ENCODE data around the gene DDR2.
A peak's percentile ranks its signal among the peaks of the same experiment; 100 is the strongest.

DDR2 gene

GRCh38 chr1:162631546-162632191 is 595 bp upstream of the DDR2 start:
- FAIRE-seq, result peak; percentile 97

DNA sequence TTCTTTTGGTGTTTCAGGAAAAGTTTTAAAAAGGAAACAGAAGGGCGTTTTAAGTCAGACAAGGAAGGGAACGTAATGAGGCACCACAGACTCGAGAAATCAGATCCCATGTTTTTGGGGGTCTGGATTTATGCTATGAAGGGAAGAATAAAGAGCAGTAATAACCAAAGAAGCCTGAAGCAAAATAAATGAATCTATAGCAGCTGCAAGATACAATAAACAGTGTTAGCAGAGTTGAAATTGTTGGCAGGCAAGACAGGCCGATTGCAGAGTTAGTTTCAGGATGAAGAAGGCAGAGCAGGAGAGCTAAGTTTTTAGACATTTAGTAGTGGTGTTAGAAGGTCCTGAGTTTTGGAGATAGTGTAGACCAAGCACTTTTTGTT is 425 bp downstream of the DDR2 start:
- no peak for FAIRE-seq

DNA sequence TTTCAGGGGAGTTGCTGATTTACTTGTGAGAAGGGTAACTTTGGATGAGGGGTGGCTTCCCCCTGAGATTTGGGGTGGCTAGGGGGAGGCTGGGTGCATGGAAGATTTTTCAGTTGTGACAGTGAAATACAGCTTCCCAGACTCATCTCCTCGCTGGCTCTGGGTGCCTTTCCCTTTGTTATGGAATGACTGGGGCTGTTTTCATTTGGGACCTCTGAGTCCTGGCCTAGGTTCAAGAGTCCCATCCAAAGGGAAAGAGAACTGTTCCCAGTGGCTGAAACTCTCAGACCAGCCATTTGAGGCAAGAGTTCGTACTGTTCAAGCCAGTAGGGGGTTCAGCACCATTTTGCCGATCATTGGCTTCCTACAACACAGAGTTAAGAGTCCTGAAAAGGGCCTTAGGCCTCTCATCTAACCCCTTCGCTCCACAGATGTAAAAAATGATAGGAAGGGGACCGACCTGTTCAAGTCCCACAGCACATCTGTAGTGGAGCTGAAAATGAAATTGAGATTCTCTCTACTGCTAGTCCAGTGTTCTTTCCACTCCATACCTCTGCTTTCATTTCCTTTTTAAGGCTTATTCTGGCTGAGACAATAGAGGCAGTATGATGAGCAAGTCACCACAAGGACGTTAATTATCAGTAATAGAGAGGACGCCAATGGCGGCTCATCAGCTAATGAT is 958 bp downstream of the DDR2 start:
- no peak for FAIRE-seq

DNA sequence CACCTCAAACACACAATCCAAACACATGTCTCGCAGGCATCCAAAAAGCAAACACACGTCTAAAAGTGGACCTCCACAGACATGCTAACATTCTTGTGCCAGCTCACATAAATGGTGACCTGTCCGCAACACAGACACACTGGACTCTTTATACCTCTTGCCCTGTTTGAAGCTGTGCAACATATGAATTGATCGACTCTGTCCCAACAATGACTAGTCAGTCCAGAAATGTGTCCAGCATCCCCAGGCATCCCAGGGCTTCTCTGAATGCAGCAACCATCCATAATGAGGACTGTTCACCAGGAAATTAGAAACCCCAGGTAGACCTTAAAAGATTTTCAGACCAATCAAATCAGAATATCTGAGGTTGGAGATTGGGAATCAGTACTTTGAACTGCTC is 3.2 kb downstream of the DDR2 start:
- FAIRE-seq, result no peak

DNA sequence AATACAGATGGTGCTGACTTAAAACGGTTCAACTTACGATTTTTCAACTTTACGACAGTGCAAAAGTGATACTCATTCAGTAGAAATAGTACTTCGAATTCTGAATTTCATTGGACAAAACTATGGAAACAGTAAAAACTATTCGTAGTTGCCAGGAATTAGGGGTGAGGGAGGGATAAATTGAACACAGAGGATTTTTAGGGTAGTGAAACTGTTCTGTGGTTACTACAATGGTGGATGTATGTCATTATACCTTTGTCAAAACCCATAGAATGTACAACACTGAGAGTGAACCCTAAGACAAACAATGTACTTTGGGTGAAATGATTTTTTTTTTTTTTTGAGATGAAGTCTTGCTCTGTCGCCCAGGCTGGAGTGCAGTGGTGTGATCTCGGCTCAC is 7.5 kb downstream of the DDR2 start:
- FAIRE-seq, result no peak

- no peak for FAIRE-seq
Measured at GRCh38 chr1:162641114-162641513, 8.8 kb downstream of the DDR2 start.

DNA sequence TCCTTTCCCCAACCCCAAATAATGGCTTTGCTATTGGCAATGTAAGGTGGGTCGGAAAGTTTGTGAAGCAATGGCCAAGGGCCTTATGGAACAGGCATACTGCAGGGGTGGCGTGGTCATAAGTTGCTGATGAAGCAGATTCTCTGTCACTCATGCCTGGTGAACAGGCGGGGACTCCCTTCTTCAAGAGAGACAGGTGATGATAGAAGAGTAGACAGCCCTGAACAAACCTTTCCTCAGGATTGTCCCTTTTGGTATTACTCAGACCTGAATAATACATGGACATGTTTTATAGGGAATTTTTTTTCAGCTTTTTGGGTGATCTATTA is 12.7 kb downstream of the DDR2 start:
- no peak for FAIRE-seq

GRCh38 chr1:162645666-162646065 is 13.4 kb downstream of the DDR2 start:
- FAIRE-seq, result no peak

- FAIRE-seq, result no peak
Measured at GRCh38 chr1:162649583-162649982, 17.3 kb downstream of the DDR2 start.

DNA sequence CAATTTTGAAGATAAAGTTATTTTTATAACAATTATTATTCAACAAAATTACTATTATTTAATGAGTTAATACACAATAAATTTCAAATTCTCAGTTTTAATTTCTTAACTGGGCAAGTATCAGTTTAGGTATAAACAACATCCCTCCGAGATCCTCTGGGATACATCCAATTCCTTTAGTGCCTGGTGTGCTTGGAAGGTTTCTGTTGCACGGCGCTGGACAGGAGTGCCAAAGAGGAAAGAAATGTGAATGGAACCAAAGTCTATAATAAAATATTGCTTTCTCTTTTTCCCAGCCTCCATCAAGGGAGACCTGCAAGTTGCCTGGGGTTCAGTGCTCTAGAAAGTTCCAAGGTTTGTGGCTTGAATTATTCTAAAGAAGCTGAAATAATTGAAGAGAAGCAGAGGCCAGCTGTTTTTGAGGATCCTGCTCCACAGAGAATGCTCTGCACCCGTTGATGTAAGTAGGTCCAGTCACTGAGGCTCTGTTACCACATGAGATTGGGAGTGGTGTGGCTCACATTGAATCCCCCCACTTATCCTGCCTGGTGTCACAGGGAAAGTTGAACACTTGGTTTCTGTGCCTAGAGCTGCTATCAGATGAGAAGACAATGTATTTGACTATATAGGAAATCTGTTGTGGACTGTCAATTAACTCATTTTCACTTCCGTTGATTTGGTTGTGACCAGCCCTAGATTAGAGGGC is 22.8 kb downstream of the DDR2 start:
- FAIRE-seq, result no peak

- FAIRE-seq, result no peak
Measured at GRCh38 chr1:162656266-162656665, 24.0 kb downstream of the DDR2 start.

GRCh38 chr1:162660574-162660973 is 28.3 kb downstream of the DDR2 start:
- no peak for FAIRE-seq

DNA sequence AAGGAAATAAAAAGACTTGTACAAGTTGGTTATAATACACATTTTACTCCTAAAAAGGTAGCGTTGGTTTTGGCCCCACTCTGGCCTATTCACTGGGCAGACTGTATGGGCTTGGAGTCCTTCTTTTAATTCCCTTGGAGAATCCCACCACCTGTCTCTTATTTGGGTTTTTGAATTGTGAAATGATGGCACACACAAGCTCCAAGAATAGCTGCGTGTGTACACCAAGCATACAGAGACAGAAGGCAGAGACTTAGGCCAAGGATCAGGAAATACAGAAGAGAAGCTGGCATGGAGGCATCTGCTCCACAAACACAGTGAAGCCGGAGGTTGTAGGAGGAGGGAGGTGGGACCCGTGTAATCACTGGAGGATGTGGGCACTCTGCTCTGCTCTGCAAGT is 29.1 kb downstream of the DDR2 start:
- no peak for FAIRE-seq

DNA sequence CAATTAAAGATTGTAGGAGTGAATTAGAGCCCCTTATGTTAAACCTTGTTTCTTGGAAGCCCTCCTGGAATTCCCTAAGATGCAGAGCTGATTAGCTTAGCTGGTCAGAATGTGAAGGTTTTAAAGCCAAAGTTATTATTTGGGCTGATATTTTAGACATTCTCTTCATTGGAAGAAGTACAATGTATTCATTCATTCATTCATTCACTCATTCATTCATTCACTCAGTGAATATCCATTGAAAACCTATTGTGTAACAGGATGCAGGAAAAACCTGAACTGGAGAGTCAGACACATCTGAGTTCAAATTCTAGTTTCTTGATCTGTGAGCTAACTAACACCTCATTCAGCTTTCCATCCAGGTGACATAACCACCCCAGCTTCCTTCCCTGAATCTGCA is 29.7 kb downstream of the DDR2 start:
- FAIRE-seq, result no peak

- no peak for FAIRE-seq
Measured at GRCh38 chr1:162663086-162663485, 30.8 kb downstream of the DDR2 start.

DNA sequence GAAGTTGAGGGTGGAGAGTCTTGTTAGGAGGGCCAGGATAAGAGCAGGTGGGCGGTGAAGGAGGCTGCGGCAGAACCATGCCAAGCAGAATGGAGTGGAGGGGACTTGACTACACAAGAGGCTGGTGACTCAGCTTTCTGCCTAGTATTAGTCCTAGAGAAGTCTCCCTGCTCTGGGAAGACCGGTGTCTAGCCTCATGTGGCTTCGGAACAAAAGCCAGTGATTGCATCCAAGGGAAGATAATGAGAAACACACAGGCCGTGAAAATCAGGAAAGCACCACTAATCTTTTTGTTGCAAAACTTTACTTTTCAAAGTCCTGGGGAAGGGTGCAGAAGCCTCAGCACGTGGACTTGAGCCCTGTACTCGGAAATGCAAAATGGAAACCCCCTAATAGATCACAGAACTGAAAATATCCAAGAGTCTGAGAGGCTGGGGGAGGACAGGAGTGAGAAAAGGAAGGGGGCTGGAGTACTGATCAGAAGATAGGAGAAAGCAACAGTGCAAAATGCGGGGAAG is 31.4 kb downstream of the DDR2 start:
- no peak for FAIRE-seq

- no peak for FAIRE-seq
Measured at GRCh38 chr1:162666006-162666645, 33.9 kb downstream of the DDR2 start.

- no peak for FAIRE-seq
Measured at GRCh38 chr1:162667381-162668080, 35.3 kb downstream of the DDR2 start.

GRCh38 chr1:162670928-162671663 is 38.8 kb downstream of the DDR2 start:
- no peak for FAIRE-seq

DNA sequence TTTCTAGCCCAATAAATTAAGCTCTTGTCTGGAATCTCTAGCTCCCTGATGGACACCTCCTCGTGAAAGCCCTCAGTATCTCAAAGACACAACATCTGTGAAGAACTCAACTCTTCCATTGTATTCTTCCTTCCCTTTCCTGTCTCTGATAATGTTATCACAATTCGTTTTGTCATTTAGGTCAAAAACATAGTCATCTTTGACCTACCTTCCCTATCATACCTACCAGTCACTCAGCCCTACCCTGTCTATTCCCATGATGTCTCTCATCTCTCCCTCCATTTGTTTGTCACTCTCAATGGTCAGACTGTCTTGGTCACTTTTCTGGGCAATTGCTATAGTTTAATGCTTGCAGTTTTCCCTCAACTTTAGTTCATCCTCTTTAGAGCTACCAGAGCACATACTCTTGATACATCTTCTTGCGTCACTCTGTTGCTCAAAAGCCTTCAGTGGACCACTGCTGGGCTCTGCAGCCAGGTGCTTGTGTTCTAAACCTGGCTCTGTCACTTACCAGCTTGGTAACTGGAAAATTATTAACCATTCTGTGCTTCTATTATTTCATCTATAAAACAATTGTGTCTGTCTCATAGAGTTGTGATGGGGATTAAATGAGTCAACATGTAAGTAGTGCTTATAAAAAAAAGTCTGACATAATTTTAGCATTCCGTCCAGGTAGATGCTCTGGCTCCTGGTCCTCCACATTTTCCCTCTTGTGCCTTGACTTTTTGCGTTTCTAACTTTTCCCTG is 39.6 kb downstream of the DDR2 start:
- no peak for FAIRE-seq

DNA sequence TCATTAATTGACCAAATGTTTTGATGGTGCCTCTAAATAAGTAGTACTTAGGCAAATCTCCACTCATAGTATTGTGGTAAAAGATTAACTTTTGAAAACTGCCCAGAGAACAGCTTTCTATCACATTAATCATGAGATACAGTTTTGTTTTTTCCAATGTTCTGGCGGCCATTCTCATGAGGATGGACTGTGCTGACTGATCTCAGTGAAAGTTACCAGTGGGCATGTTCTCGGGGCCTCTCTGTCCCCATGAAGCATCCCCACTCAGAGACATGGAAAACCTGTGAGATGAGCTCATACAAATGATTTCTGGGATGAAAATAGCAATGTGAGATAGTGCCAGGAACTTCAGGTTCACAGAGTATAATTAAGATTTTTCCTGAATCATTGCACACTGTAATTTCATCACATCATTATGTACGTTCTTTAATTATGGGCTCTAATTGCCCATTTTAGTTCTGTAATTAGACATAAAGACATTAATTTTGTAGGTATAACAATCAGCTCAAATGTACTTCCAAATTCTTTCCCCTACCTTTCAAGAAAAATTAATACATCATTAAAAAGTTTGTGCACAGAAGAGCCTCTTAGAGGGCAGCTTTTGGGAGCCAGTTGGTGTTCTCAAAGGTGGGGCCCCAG is 40.5 kb downstream of the DDR2 start:
- no peak for FAIRE-seq
